ENCODE measurements around the gene MKRN2. TPM values are rescaled to one million over a fixed set of nuclear protein-coding genes. Genes with fewer than 3 reads are reported as not detected.

The MKRN2 gene
- total RNA-seq, 1 donor from 2014 or later: 23.4 TPM

- TF ChIP-seq CTCF (IDR thresholded peaks at IDR 0.05; ENCODE audit: unreplicated experiment): no peak
- H3K36me3 Mint-ChIP-seq (ENCODE audit: insufficient read depth): peaks cover 4% of the 10 kb centered on the region
- H3K4me3 Mint-ChIP-seq (ENCODE audit: low read depth): no peak overlapping the region
- H3K27me3 Mint-ChIP-seq: no peaks in the 10 kb centered on the region
- H3K9me3 Mint-ChIP-seq (ENCODE audit: low read depth): no peaks in the 10 kb centered on the region
- H3K27ac Mint-ChIP-seq: no peak overlapping the region
- no peak for DNase-seq (ENCODE audit: low spot score, unreplicated experiment)
- H3K4me1 Mint-ChIP-seq (ENCODE audit: low read depth): peaks cover 14% of the 10 kb centered on the region
These were observed 76.2 kb downstream of the MKRN2 start for GRCh38 chr3:12633108-12633507.

Other genes starting within 250 kb of the MKRN2 start
- gene TSEN2, start 72.6 kb upstream of the MKRN2 start, total RNA-seq: 33.3 and 33.7 TPM in 2 replicates
- gene MKRN2OS, start 11.6 kb upstream of the MKRN2 start, total RNA-seq: 1.7 and 2.0 TPM in 2 replicates
- 135 and 139 TPM in 2 replicates for gene RAF1, start 107.0 kb downstream of the MKRN2 start, total RNA-seq
- 0.36 TPM in 1 of 2 replicates, not detected in the other for gene TMEM40, start 202.2 kb downstream of the MKRN2 start, total RNA-seq
- gene CAND2, start 239.6 kb downstream of the MKRN2 start, total RNA-seq: 7.9 and 11.0 TPM in 2 replicates

Measured in progenitor cell of endocrine pancreas (in vitro differentiated cells).